ENCODE results near the gene PMAIP1. TPM values are rescaled to one million over a fixed set of nuclear protein-coding genes. Genes with fewer than 3 reads are reported as not detected.
A peak's percentile ranks its signal among the peaks of the same experiment; 100 is the strongest.

The PMAIP1 gene
- polyA plus RNA-seq, 1 donor (not counting 4 experiments of a cell fraction or from before 2014, with no cell fraction given) = 49.1 TPM

- DNase-seq (ENCODE audit: low read depth, low spot score) (no peak), FAIRE-seq (peak; percentile 73)
- dilution Hi-C loops (cut with MboI; ENCODE audit: extremely low pct_ligation_motif_present, low sequenced_read_pairs) = no loop called here
Observed at GRCh38 chr18:59865241-59865986, 34.4 kb upstream of the PMAIP1 start.

GRCh38 chr18:59866551-59867269 is 33.1 kb upstream of the PMAIP1 start:
- H3K9ac ChIP-seq (ENCODE audit: control insufficient read depth, extremely low read depth, insufficient read depth, low read length) = no peak overlapping the region
- no peak overlapping the region for H3K27ac ChIP-seq (ENCODE audit: control insufficient read depth, insufficient read depth, low read length)
- no peaks in the 10 kb centered on the region for H3K9me1 ChIP-seq (ENCODE audit: control insufficient read depth, extremely low read depth, insufficient read depth, low read length)
- H3K27me3 ChIP-seq (ENCODE audit: control insufficient read depth, extremely low read depth, insufficient read depth, low read length) = no peaks in the 10 kb centered on the region
- peaks cover 23% of the 10 kb centered on the region for H3K4me1 ChIP-seq (ENCODE audit: control insufficient read depth, extremely low read depth, insufficient read depth, low read length)
- no peak for DNase-seq (ENCODE audit: low read depth, low spot score)
- no peaks in the 10 kb centered on the region for H3K36me3 ChIP-seq (ENCODE audit: control insufficient read depth in 2 of 2, extremely low read depth in 1 of 2, insufficient read depth in 2 of 2, low read length in 2 of 2)
- H4K20me1 ChIP-seq (ENCODE audit: control insufficient read depth, extremely low read depth, insufficient read depth, low read length) = no peaks in the 10 kb centered on the region
- no peak for FAIRE-seq
- H3K4me3 ChIP-seq (ENCODE audit: control insufficient read depth in 2 of 3, extremely low read depth in 1 of 3, insufficient read depth in 2 of 3, low read depth in 1 of 3, low read length in 3 of 3) = no peak overlapping the region
- H2AFZ ChIP-seq (ENCODE audit: control insufficient read depth, low read length) = no peak overlapping the region
- H3K79me2 ChIP-seq (ENCODE audit: control insufficient read depth, insufficient read depth, low read length) = no peaks in the 10 kb centered on the region
- no peak overlapping the region for H3K4me2 ChIP-seq (ENCODE audit: control insufficient read depth, extremely low read depth, insufficient read depth, low read depth, low read length)
- TF ChIP-seq CTCF (optimal IDR thresholded peaks at IDR 0.05 in 1 of 3, IDR thresholded peaks at IDR 0.05 in 1 of 3, conservative IDR thresholded peaks at IDR 0.05 in 1 of 3; ENCODE audit: extremely low read depth in 1 of 3, insufficient read depth in 2 of 3, low read length in 3 of 3) (no peak), EZH2 (IDR thresholded peaks at IDR 0.05; ENCODE audit: low read length) (no peak)
- dilution Hi-C loops (cut with MboI; ENCODE audit: extremely low pct_ligation_motif_present, low sequenced_read_pairs) = no loop called here
- H3K9me3 ChIP-seq (ENCODE audit: control insufficient read depth, low read depth, low read length) = no peaks in the 10 kb centered on the region

More at GRCh38 chr18:59865241-59865986, 34.4 kb upstream of the PMAIP1 start:
- Histone ChIP-seq H3K4me3 (ENCODE audit: control insufficient read depth in 2 of 3, extremely low read depth in 1 of 3, insufficient read depth in 2 of 3, low read depth in 1 of 3, low read length in 3 of 3) (no peak overlapping the region), H3K9me1 (ENCODE audit: control insufficient read depth, extremely low read depth, insufficient read depth, low read length) (no peaks in the 10 kb centered on the region), H3K36me3 (ENCODE audit: control insufficient read depth in 2 of 2, extremely low read depth in 1 of 2, insufficient read depth in 2 of 2, low read length in 2 of 2) (no peaks in the 10 kb centered on the region), H3K4me1 (ENCODE audit: control insufficient read depth, extremely low read depth, insufficient read depth, low read length) (peaks cover 24% of the 10 kb centered on the region), H2AFZ (ENCODE audit: control insufficient read depth, low read length) (no peak overlapping the region), H4K20me1 (ENCODE audit: control insufficient read depth, extremely low read depth, insufficient read depth, low read length) (no peaks in the 10 kb centered on the region), H3K9me3 (ENCODE audit: control insufficient read depth, low read depth, low read length) (no peaks in the 10 kb centered on the region), H3K79me2 (ENCODE audit: control insufficient read depth, insufficient read depth, low read length) (no peaks in the 10 kb centered on the region), H3K4me2 (ENCODE audit: control insufficient read depth, extremely low read depth, insufficient read depth, low read depth, low read length) (peak overlapping the region; percentile 25), H3K27me3 (ENCODE audit: control insufficient read depth, extremely low read depth, insufficient read depth, low read length) (no peaks in the 10 kb centered on the region), H3K9ac (ENCODE audit: control insufficient read depth, extremely low read depth, insufficient read depth, low read length) (no peak overlapping the region), H3K27ac (ENCODE audit: control insufficient read depth, insufficient read depth, low read length) (peak overlapping the region; percentile 69)
- TF ChIP-seq CTCF (optimal IDR thresholded peaks at IDR 0.05 in 1 of 3, IDR thresholded peaks at IDR 0.05 in 1 of 3, conservative IDR thresholded peaks at IDR 0.05 in 1 of 3; ENCODE audit: extremely low read depth in 1 of 3, insufficient read depth in 2 of 3, low read length in 3 of 3) (no peak), EZH2 (IDR thresholded peaks at IDR 0.05; ENCODE audit: low read length) (no peak)
